Hepatocyte (in vitro differentiated cells): ENCODE results near the gene BCCIP. TPM values are rescaled to one million over a fixed set of nuclear protein-coding genes. Genes with fewer than 3 reads are reported as not detected.

Source experiments
- DNase-seq: peaks from one replicate; pipeline ENCODE4 v3.0.0-alpha.2; 2016; ENCODE audit warnings: low spot score
- H2AFZ ChIP-seq: fragments of 200-600 bp; sonication (generic); 2 replicates; pipeline ENCODE4 v1.6.0; 2016; ENCODE audit warnings: antibody characterized with exemption, mild to moderate bottlenecking
- H3K27ac ChIP-seq: fragments of 200-600 bp; sonication (generic); 2 replicates; pipeline ENCODE4 v1.5.1; 2016; ENCODE audit warnings: mild to moderate bottlenecking
- H3K27me3 ChIP-seq: fragments of 200-600 bp; sonication (generic); 2 replicates; pipeline ENCODE4 v1.6.1; 2016
- H3K36me3 ChIP-seq: fragments of 200-600 bp; sonication (generic); replicated peaks from 2 replicates; pipeline ENCODE4 v1.5.1; 2016; ENCODE audit warnings: low read depth; ENCODE audit not compliant: insufficient read depth
- H3K4me1 ChIP-seq: fragments of 200-600 bp; sonication (generic); 2 replicates; pipeline ENCODE4 v1.5.1; 2016; ENCODE audit warnings: mild to moderate bottlenecking, moderate library complexity; ENCODE audit not compliant: insufficient read depth
- H3K4me2 ChIP-seq: fragments of 200-600 bp; sonication (generic); 2 replicates; pipeline ENCODE4 v1.6.0; 2016
- H3K4me3 ChIP-seq: fragments of 200-600 bp; sonication (generic); 2 replicates; pipeline ENCODE4 v1.5.1; 2016; ENCODE audit warnings: mild to moderate bottlenecking
- H3K79me2 ChIP-seq: fragments of 200-600 bp; sonication (generic); 2 replicates; pipeline ENCODE4 v1.6.0; 2017; ENCODE audit warnings: mild to moderate bottlenecking
- H3K9me2 ChIP-seq: fragments of 200-600 bp; sonication (generic); replicated peaks from 2 replicates; pipeline ENCODE4 v1.6.0; 2017; ENCODE audit warnings: mild to moderate bottlenecking; ENCODE audit not compliant: insufficient read depth
- H3K9me3 ChIP-seq: fragments of 200-600 bp; sonication (generic); 2 replicates; pipeline ENCODE4 v1.5.1; 2016; ENCODE audit warnings: low read depth, mild to moderate bottlenecking
- H4K20me1 ChIP-seq: fragments of 200-600 bp; sonication (generic); 2 replicates; pipeline ENCODE4 v1.6.0; 2016; ENCODE audit warnings: mild to moderate bottlenecking; ENCODE audit not compliant: insufficient read depth, poor library complexity, severe bottlenecking
- EZH2 ChIP-seq: fragments of 200-600 bp; sonication (generic); IDR thresholded peaks from 2 replicates; pipeline ENCODE4 v1.6.1; 2016; ENCODE audit warnings: antibody characterized with exemption, mild to moderate bottlenecking, borderline replicate concordance
- EZH2phosphoT487 ChIP-seq: fragments of 200-600 bp; sonication (generic); IDR thresholded peaks from one replicate; pipeline ENCODE4 v1.6.1; 2018; ENCODE audit warnings: antibody characterized with exemption, mild to moderate bottlenecking, low read depth, moderate library complexity; ENCODE audit not compliant: unreplicated experiment, severe bottlenecking
- WGBS: methylation state at CpG from one replicate; pipeline ENCODE4 v1.1.6; 2016; ENCODE audit warnings: low lambda C conversion rate; ENCODE audit errors: missing lambda C conversion rate; 5-methylcytosine and 5-hydroxymethylcytosine counted together
- polyA plus RNA-seq: library from polyadenylated mRNA; unstranded; fragments of >200 nt; fragmentation: Nextera tagmentation; extraction: Ambion mirVana; gene quantifications from 2 replicates; pipeline ENCODE4 v1.2.1, GENCODE V29; 2016
- total RNA-seq: library from RNA; depleted of rRNA; stranded (reverse); fragments of >200 nt; gene quantifications from 2 replicates; pipeline ENCODE4 v1.2.3, GENCODE V29; 2014
- TF ChIP-seq, protein P1 (sequence below): fragments of 200-600 bp; sonication (generic); IDR thresholded peaks from 2 replicates; pipeline ENCODE4 v1.5.1; 2016; ENCODE audit warnings: antibody characterized with exemption, mild to moderate bottlenecking; ENCODE audit not compliant: poor library complexity

The BCCIP gene
- total and polyA plus RNA-seq, 2 experiments from 2014 or later, result 45.0 to 63.2 TPM

- H3K27me3 ChIP-seq, result no peaks in the 10 kb centered on the region
- H3K79me2 ChIP-seq, result no peaks in the 10 kb centered on the region
- H3K4me2 ChIP-seq, result no peak overlapping the region
- H3K4me1 ChIP-seq, result peaks cover 4% of the 10 kb centered on the region
- H4K20me1 ChIP-seq, result no peaks in the 10 kb centered on the region
- H2AFZ ChIP-seq, result no peak overlapping the region
- no peaks in the 10 kb centered on the region for H3K9me2 ChIP-seq
- H3K9me3 ChIP-seq, result no peaks in the 10 kb centered on the region
- 74% methylated on average over 8 of the region's 8 CpGs for WGBS
- H3K4me3 ChIP-seq, result no peak overlapping the region
- H3K27ac ChIP-seq, result no peak overlapping the region
- no peak for DNase-seq
- no peaks in the 10 kb centered on the region for H3K36me3 ChIP-seq
- no peak for TF ChIP-seq EZH2phosphoT487
- no peak for TF ChIP-seq EZH2
- TF ChIP-seq, protein P1, sequence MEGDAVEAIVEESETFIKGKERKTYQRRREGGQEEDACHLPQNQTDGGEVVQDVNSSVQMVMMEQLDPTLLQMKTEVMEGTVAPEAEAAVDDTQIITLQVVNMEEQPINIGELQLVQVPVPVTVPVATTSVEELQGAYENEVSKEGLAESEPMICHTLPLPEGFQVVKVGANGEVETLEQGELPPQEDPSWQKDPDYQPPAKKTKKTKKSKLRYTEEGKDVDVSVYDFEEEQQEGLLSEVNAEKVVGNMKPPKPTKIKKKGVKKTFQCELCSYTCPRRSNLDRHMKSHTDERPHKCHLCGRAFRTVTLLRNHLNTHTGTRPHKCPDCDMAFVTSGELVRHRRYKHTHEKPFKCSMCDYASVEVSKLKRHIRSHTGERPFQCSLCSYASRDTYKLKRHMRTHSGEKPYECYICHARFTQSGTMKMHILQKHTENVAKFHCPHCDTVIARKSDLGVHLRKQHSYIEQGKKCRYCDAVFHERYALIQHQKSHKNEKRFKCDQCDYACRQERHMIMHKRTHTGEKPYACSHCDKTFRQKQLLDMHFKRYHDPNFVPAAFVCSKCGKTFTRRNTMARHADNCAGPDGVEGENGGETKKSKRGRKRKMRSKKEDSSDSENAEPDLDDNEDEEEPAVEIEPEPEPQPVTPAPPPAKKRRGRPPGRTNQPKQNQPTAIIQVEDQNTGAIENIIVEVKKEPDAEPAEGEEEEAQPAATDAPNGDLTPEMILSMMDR, result no peak
Observed at GRCh38 chr10:125799451-125800182, 23.7 kb upstream of the BCCIP start.

DNA sequence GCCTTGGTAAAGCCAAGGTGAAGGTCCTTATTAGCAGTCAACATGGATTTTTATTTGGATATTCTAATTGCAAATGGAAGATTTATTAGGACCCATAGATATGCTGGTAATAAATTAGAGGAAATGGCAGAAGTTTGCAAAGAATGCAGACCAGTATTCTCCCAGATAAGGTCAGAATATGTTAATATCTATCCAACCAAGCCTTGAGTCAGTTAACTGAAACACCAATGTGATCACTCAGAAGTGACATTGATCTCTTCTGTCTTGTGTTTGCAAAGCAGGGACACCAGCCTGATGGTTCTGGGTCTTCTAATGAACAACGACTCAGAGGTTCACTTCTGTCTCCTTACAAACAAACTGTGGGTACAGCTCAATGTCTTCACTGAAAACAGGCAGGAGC, 21.8 kb upstream of the BCCIP start:
- H3K36me3 ChIP-seq, result no peaks in the 10 kb centered on the region
- no peak overlapping the region for H3K4me2 ChIP-seq
- no peak overlapping the region for H3K4me3 ChIP-seq
- H2AFZ ChIP-seq, result no peak overlapping the region
- peaks cover 4% of the 10 kb centered on the region for H3K4me1 ChIP-seq
- no peak overlapping the region for H3K27ac ChIP-seq
- no peaks in the 10 kb centered on the region for H3K79me2 ChIP-seq
- no peak for DNase-seq
- WGBS, result 74% methylated on average over 1 of the region's 1 CpG
- H3K9me3 ChIP-seq, result no peaks in the 10 kb centered on the region
- H4K20me1 ChIP-seq, result no peaks in the 10 kb centered on the region
- TF ChIP-seq EZH2phosphoT487, result no peak
- no peak for TF ChIP-seq EZH2
- TF ChIP-seq, protein P1, result no peak
- no peaks in the 10 kb centered on the region for H3K9me2 ChIP-seq
- no peaks in the 10 kb centered on the region for H3K27me3 ChIP-seq

GRCh38 chr10:125802131-125802530, 21.2 kb upstream of the BCCIP start:
- H2AFZ ChIP-seq, result no peak overlapping the region
- no peaks in the 10 kb centered on the region for H3K9me3 ChIP-seq
- no peak overlapping the region for H3K27ac ChIP-seq
- H3K4me3 ChIP-seq, result no peak overlapping the region
- H3K27me3 ChIP-seq, result no peaks in the 10 kb centered on the region
- no peaks in the 10 kb centered on the region for H3K79me2 ChIP-seq
- H3K4me1 ChIP-seq, result peaks cover 4% of the 10 kb centered on the region
- H3K9me2 ChIP-seq, result no peaks in the 10 kb centered on the region
- 90% methylated on average over 5 of the region's 5 CpGs for WGBS
- DNase-seq, result no peak
- no peak overlapping the region for H3K4me2 ChIP-seq
- H4K20me1 ChIP-seq, result no peaks in the 10 kb centered on the region
- TF ChIP-seq, protein P1, result no peak
- TF ChIP-seq EZH2phosphoT487 (no peak), EZH2 (no peak)
- H3K36me3 ChIP-seq, result no peaks in the 10 kb centered on the region
